Activated T-cell treated with anti-CD3 and anti-CD28 coated beads, Interleukin-2, amount 50 U/mL, for 4 hours (primary cell): ENCODE measurements around the gene SIK3. TPM values are rescaled to one million over a fixed set of nuclear protein-coding genes. Genes with fewer than 3 reads are reported as not detected.

ENCODE experiments used
- ATAC-seq, 2 donors: fragments of 200-7000 bp; cut with Tn5 transposase; one replicate each; pipeline ENCODE4 v1.10.0; 2021
- DNase-seq: peaks from one replicate; pipeline ENCODE4 v3.0.0-alpha.2; 2020
- H3K27me3 Mint-ChIP-seq: one replicate; pipeline ENCODE4 v1.8.0; 2021; ENCODE audit warnings: low read depth, mixed read lengths
- H3K36me3 Mint-ChIP-seq: one replicate; pipeline ENCODE4 v1.8.0; 2022; ENCODE audit warnings: mixed read lengths; ENCODE audit not compliant: insufficient read depth
- H3K4me1 Mint-ChIP-seq: one replicate; pipeline ENCODE4 v1.8.0; 2021; ENCODE audit warnings: low read depth, mixed read lengths
- H3K4me3 Mint-ChIP-seq: one replicate; pipeline ENCODE4 v1.8.0; 2021; ENCODE audit warnings: mild to moderate bottlenecking, moderate library complexity, mixed read lengths
- H3K9me3 Mint-ChIP-seq: one replicate; pipeline ENCODE4 v1.8.0; 2021; ENCODE audit warnings: mixed read lengths
- total RNA-seq, 3 donors: library from RNA; stranded (reverse); gene quantifications; one replicate each; pipeline ENCODE4 v1.2.1, GENCODE V29; 2021

SIK3 gene
- total RNA-seq, 3 donors from 2014 or later, result 28.7 to 48.8 (median 36.5) TPM

GRCh38 chr11:116800610-116801009 is 297.6 kb downstream of the SIK3 start:
- ATAC-seq, result no peak
- H3K27me3 Mint-ChIP-seq, result peaks cover 4% of the 10 kb centered on the region
- no peak overlapping the region for H3K4me3 Mint-ChIP-seq
- H3K9me3 Mint-ChIP-seq, result no peaks in the 10 kb centered on the region
- no peak for DNase-seq
- H3K36me3 Mint-ChIP-seq, result no peaks in the 10 kb centered on the region
- no peaks in the 10 kb centered on the region for H3K4me1 Mint-ChIP-seq

DNA sequence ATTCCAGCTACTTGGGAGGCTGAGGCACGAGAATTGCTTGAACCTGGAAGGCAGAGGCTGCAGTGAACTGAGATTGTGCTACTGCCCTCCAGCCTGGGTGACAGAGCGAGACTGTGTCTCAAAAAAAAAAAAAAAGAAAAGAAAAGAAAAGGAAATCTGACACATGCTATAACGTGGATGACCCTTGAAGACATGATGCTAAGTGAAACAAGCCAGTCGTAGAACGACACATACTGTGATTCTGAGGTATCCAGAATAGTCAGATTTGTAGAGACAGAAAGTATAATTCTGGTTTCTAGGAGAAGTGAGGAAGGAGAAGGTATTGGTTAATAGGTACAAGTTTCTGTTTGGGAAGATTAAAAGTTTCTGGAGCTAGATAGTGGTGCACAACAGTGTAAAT is 299.9 kb downstream of the SIK3 start:
- DNase-seq (no peak), ATAC-seq (no peak)
- Mint-ChIP-seq H3K4me1 (no peaks in the 10 kb centered on the region), H3K4me3 (no peak overlapping the region), H3K9me3 (no peaks in the 10 kb centered on the region), H3K27me3 (peaks cover 2% of the 10 kb centered on the region), H3K36me3 (no peaks in the 10 kb centered on the region)

GRCh38 chr11:116797816-116798215 is 300.4 kb downstream of the SIK3 start:
- H3K4me1 Mint-ChIP-seq, result no peaks in the 10 kb centered on the region
- no peaks in the 10 kb centered on the region for H3K36me3 Mint-ChIP-seq
- H3K9me3 Mint-ChIP-seq, result no peaks in the 10 kb centered on the region
- ATAC-seq, result no peak
- H3K4me3 Mint-ChIP-seq, result no peak overlapping the region
- DNase-seq, result no peak
- H3K27me3 Mint-ChIP-seq, result peaks cover 2% of the 10 kb centered on the region

DNA sequence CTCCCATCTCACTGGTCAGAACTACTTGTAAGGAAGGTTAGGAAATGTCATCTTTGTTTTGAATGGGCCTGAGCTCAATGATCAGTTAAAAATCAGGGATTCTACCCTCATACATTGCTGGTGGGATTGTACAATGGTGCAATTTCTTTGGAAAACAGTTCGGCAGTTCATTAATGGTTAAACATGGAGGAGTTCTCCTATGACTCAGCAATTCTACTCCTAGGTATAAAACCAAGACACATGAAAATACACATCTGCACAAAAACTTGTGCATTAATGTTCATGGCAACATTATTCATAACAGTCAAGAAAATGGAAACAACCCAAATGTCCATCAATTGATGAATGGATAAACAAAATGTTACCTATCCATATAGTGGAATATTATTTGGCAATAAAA is 301.7 kb downstream of the SIK3 start:
- DNase-seq (no peak), ATAC-seq (no peak)
- H3K36me3 Mint-ChIP-seq, result no peaks in the 10 kb centered on the region
- H3K9me3 Mint-ChIP-seq, result no peaks in the 10 kb centered on the region
- H3K27me3 Mint-ChIP-seq, result peaks cover 2% of the 10 kb centered on the region
- H3K4me3 Mint-ChIP-seq, result no peak overlapping the region
- H3K4me1 Mint-ChIP-seq, result no peaks in the 10 kb centered on the region

DNA sequence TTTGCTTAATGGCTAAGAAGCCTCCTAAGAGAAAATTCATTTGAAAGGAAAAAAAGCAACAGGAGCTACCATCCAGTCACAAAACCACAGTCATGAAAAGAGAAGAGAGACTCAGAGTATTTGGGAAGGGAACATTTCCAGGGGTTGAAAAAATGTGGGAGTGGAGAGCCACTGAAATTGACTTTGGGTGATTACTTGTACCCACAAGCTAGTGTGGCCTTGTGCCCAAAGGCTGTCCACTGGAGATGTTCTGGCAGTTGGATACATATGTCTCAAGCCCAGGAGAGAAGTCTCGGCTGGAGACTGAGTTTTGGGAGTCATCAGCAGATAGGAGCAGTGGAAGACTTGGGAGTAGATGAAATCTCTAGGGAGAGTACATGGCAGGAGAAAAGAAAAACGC is 303.4 kb downstream of the SIK3 start:
- Mint-ChIP-seq H3K27me3 (peaks cover 2% of the 10 kb centered on the region), H3K36me3 (no peaks in the 10 kb centered on the region), H3K4me1 (peaks cover 6% of the 10 kb centered on the region), H3K4me3 (no peak overlapping the region), H3K9me3 (no peaks in the 10 kb centered on the region)
- DNase-seq, result no peak
- ATAC-seq, result no peak

DNA sequence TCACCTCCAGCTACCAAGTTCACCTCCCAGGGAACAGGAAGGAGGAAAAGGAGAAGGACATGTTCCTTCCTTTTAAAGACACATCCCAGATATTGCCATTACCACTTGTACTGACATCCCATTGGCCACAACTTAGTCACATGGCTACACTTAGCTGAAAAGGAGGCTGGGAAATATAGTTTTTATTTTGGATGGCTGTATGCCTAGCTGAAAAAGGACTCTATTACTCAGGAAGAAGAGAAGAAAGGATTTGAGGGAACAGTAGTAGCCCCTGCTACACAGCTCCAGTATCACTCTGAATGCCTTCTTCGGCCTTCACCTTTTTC is 304.5 kb downstream of the SIK3 start:
- DNase-seq (no peak), ATAC-seq (no peak)
- H3K27me3 Mint-ChIP-seq, result no peaks in the 10 kb centered on the region
- H3K4me1 Mint-ChIP-seq, result peaks cover 6% of the 10 kb centered on the region
- no peaks in the 10 kb centered on the region for H3K36me3 Mint-ChIP-seq
- H3K9me3 Mint-ChIP-seq, result no peaks in the 10 kb centered on the region
- H3K4me3 Mint-ChIP-seq, result no peak overlapping the region

Other genes starting within 250 kb of the SIK3 start
- gene PAFAH1B2, start 45.9 kb upstream of the SIK3 start, total RNA-seq, result 10 to 100 TPM; 73.9 to 81.2 (median 80.0) TPM
- gene SIDT2, start 80.3 kb upstream of the SIK3 start, total RNA-seq, result 10 to 100 TPM; 11.1 to 15.4 (median 12.9) TPM
- gene TAGLN, start 100.9 kb upstream of the SIK3 start, total RNA-seq, result 1 to 10 TPM; 2.5 to 3.9 (median 3.2) TPM
- gene PCSK7, start 133.6 kb upstream of the SIK3 start, total RNA-seq, result 100 to 1,000 TPM; 112 to 139 (median 123) TPM
- gene RNF214, start 134.2 kb upstream of the SIK3 start, total RNA-seq, result 10 to 100 TPM; 16.2 to 17.9 (median 16.9) TPM
- 1 to 10 TPM; 3.1 to 3.3 (median 3.2) TPM for gene BACE1-AS, start 192.9 kb upstream of the SIK3 start, total RNA-seq
- 1 to 10 TPM in 1 of 3 donors, under 1 TPM in 2; 0.37 to 1.0 (median 0.48) TPM for gene BACE1, start 217.8 kb upstream of the SIK3 start, total RNA-seq
- 10 to 100 TPM; 35.7 to 44.0 (median 36.5) TPM for gene CEP164, start 229.4 kb upstream of the SIK3 start, total RNA-seq